Stomach (tissue), 4 donors: ENCODE results near the gene HMG20A.

Experiments used
- EP300 ChIP-seq: sonication (generic); formaldehyde crosslinking; IDR thresholded peaks from one replicate; pipeline ENCODE4 v1.6.1; 2017; ENCODE audit warnings: antibody characterized with exemption
- POLR2A ChIP-seq, 4 donors: fragments of 450-650 bp; IDR thresholded peaks; one replicate each; pipeline ENCODE4 v1.6.1; 2016; ENCODE audit warnings: antibody characterized with exemption in 4 of 4, control low read depth in 2 of 4, mild to moderate bottlenecking in 1 of 4, moderate library complexity in 1 of 4
- TF ChIP-seq, protein P1 (sequence below), 7 experiments: fragments of 450-650 bp in 4 of 7; fragments of 200-600 bp in 3 of 7; sonication (generic) in 3 of 7; IDR thresholded peaks; one replicate each; pipeline ENCODE4 v1.5.1; 2016 to 2019; ENCODE audit warnings: antibody characterized with exemption in 7 of 7, control low read depth in 2 of 7, mild to moderate bottlenecking in 1 of 7

- TF ChIP-seq POLR2A (IDR thresholded peaks at IDR 0.05) (no peak), EP300 (no peak)
- TF ChIP-seq, protein P1, sequence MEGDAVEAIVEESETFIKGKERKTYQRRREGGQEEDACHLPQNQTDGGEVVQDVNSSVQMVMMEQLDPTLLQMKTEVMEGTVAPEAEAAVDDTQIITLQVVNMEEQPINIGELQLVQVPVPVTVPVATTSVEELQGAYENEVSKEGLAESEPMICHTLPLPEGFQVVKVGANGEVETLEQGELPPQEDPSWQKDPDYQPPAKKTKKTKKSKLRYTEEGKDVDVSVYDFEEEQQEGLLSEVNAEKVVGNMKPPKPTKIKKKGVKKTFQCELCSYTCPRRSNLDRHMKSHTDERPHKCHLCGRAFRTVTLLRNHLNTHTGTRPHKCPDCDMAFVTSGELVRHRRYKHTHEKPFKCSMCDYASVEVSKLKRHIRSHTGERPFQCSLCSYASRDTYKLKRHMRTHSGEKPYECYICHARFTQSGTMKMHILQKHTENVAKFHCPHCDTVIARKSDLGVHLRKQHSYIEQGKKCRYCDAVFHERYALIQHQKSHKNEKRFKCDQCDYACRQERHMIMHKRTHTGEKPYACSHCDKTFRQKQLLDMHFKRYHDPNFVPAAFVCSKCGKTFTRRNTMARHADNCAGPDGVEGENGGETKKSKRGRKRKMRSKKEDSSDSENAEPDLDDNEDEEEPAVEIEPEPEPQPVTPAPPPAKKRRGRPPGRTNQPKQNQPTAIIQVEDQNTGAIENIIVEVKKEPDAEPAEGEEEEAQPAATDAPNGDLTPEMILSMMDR (IDR thresholded peaks at IDR 0.05): no peak
Observed at GRCh38 chr15:77504871-77505270, 84.2 kb downstream of the HMG20A start.
